BLaER1 treated with 17β-estradiol and CSF1 and Interleukin-3, amounts not matched to agents 10 nM and 100 nM (cell line): ENCODE data around the gene LARP1.

Source experiments
- H3K27ac ChIP-seq, 11 experiments: shearing (Covaris generic); formaldehyde crosslinking; 2 replicates each; pipeline ENCODE4 v1.8.1; 2022
- H3K27me3 ChIP-seq, 11 experiments: shearing (Covaris generic); formaldehyde crosslinking; 2 replicates each; pipeline ENCODE4 v1.8.1; 2022
- H3K36me3 ChIP-seq, 11 experiments: shearing (Covaris generic); formaldehyde crosslinking; 2 replicates each; pipeline ENCODE4 v1.8.1; 2022
- H3K4me1 ChIP-seq, 10 experiments: shearing (Covaris generic); formaldehyde crosslinking; 2 replicates each; pipeline ENCODE4 v1.8.1; 2022
- H3K4me2 ChIP-seq, 11 experiments: shearing (Covaris generic); formaldehyde crosslinking; 2 replicates each; pipeline ENCODE4 v1.8.1; 2022
- H3K4me3 ChIP-seq, 10 experiments: shearing (Covaris generic); formaldehyde crosslinking; 2 replicates each; pipeline ENCODE4 v1.8.1; 2022
- H3K9ac ChIP-seq, 11 experiments: shearing (Covaris generic); formaldehyde crosslinking; 2 replicates each; pipeline ENCODE4 v1.8.1; 2022
- H3K9me3 ChIP-seq, 11 experiments: shearing (Covaris generic); formaldehyde crosslinking; replicated peaks in 1 of 11; 2 replicates each; pipeline ENCODE4 v1.8.1; 2022
- H4K20me1 ChIP-seq, 11 experiments: shearing (Covaris generic); formaldehyde crosslinking; 2 replicates each; pipeline ENCODE4 v1.8.1; 2022
- Cebpa-rat ChIP-seq, 11 experiments: shearing (Covaris generic); IDR thresholded peaks; 2 replicates each; pipeline ENCODE4 v1.8.1; 2022

Gene LARP1

DNA sequence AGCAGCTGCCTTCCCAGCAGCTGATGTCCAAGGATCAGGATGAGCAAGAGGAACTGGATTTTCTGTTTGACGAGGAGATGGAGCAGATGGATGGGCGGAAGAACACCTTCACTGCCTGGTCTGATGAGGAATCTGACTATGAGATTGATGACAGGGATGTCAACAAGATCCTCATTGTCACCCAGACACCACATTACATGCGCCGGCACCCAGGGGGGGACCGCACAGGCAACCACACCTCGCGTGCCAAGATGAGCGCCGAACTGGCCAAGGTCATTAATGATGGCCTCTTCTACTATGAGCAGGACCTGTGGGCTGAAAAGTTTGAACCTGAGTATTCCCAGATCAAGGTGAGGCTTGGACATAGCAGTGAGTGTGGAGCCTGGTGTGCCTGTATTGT, 46.9 kb downstream of the LARP1 start:
- no peak for TF ChIP-seq Cebpa-rat (IDR thresholded peaks at IDR 0.05)
- H3K9me3 ChIP-seq = no peaks in the 10 kb centered on the region
- no peak overlapping the region for H3K4me3 ChIP-seq
- no peak overlapping the region for H3K4me2 ChIP-seq
- H3K9ac ChIP-seq = no peak overlapping the region
- H3K27me3 ChIP-seq = no peaks in the 10 kb centered on the region; a peak in 1 of 22 replicates
- peaks cover 54 to 100% (median 80%) of the 10 kb centered on the region in 11 experiments; a peak in 20 of 22 replicates for H4K20me1 ChIP-seq
- peaks cover 0 to 17% (median 4%) of the 10 kb centered on the region in 10 experiments; a peak in 7 of 20 replicates for H3K4me1 ChIP-seq
- peaks cover 100% of the 10 kb centered on the region in 11 experiments for H3K36me3 ChIP-seq
- no peak overlapping the region for H3K27ac ChIP-seq

DNA sequence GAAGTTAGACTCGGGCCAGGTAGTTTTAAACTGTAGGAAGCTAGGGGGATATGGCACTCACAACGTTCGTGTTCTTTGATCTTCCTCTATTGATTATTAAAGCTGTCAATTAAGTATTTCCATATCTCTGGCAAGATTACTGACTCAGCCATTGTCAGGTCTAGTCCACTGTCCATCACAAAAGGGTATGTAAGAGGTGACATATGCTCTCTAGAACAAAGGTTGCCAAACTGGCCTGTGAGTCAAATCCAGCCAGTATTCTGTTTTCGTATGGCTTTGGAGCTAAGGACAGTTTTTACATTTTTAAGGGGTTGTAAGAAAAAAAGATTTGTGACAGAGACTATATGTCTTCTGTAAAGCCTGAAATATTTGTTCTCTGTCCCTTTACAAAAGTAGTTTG, 51.0 kb downstream of the LARP1 start:
- peaks cover 49 to 96% (median 69%) of the 10 kb centered on the region in 11 experiments; a peak in 20 of 22 replicates for H4K20me1 ChIP-seq
- no peak for TF ChIP-seq Cebpa-rat (IDR thresholded peaks at IDR 0.05)
- H3K27ac ChIP-seq = no peak overlapping the region
- no peaks in the 10 kb centered on the region; a peak in 1 of 22 replicates for H3K27me3 ChIP-seq
- no peak overlapping the region for H3K4me2 ChIP-seq
- H3K4me1 ChIP-seq = peaks cover 0 to 8% (median 0%) of the 10 kb centered on the region in 10 experiments; a peak in 3 of 20 replicates
- H3K9ac ChIP-seq = no peak overlapping the region
- no peak overlapping the region for H3K4me3 ChIP-seq
- peaks cover 99 to 100% (median 100%) of the 10 kb centered on the region in 11 experiments for H3K36me3 ChIP-seq
- H3K9me3 ChIP-seq = no peaks in the 10 kb centered on the region

DNA sequence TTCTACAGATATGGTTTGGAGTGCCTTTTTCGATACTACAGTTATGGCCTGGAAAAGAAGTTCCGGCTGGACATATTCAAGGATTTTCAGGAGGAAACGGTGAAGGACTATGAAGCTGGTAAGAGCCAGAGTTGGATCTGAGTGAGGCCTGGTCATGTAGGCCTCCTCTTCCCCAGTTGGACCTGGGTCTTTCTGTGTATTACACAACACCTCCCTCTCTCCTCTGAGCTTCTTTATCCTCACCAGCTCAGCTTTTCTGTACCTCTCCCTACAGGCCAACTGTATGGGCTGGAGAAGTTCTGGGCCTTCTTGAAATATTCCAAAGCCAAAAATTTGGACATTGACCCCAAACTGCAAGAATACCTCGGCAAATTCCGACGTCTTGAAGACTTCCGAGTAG, 56.1 kb downstream of the LARP1 start:
- Histone ChIP-seq H3K27ac (no peak overlapping the region; a peak in 1 of 22 replicates), H3K4me2 (peak overlapping the region in 3 of 11 experiments; percentile 18 to 64 (median 53); a peak in 1 of 22 replicates), H3K4me1 (peaks cover 17 to 35% (median 24%) of the 10 kb centered on the region in 10 experiments), H3K9me3 (no peaks in the 10 kb centered on the region), H3K36me3 (peaks cover 93 to 99% (median 97%) of the 10 kb centered on the region in 11 experiments), H4K20me1 (peaks cover 56 to 95% (median 79%) of the 10 kb centered on the region in 11 experiments; a peak in 21 of 22 replicates), H3K27me3 (no peaks in the 10 kb centered on the region), H3K9ac (no peak overlapping the region), H3K4me3 (no peak overlapping the region)
- TF ChIP-seq Cebpa-rat (IDR thresholded peaks at IDR 0.05) = peak in 4 of 11 experiments; percentile 37 to 68 (median 46); a peak in 4 of 22 replicates

DNA sequence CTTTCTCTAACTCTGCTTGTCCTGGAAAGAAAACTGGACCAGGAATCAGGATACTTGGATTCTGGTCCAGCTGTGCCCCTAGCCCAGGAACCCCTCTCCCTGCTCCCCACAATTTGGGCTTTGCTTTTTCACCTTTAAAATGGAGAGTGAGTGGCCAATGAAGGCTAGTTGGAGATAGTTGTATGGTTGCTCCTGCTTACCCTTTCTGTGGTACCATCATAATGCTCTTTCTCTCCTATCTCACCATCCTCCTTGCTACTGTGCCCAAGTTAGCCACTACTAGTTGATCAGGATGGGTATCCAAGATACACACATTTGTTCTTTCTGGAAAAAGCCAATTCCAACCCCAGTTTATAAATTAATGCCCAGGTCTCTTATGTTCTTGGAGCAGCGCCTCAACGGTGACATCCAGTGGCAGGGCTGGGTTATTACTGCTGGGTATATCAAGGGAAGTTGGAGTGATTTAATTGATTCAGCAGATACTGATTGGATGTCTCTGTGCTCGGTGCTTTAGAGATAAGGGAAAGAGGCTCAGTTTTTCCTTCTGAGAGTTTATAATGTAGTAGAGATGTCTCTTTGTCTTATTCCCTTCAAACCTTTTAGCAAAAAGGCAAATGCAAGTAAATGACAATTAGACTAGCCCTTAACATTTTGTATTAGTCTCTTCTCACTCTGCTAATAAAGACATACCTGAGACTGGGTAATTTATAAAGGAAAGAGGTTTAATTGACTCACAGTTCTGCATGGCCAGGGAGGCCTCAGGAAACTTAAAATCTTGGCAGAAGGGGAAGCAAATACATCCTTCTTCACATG, 56.7 kb downstream of the LARP1 start:
- Histone ChIP-seq H3K9ac (no peak overlapping the region), H3K9me3 (no peaks in the 10 kb centered on the region), H3K4me3 (no peak overlapping the region), H3K27ac (no peak overlapping the region), H3K4me2 (peak overlapping the region in 4 of 11 experiments; percentile 18 to 64 (median 44); a peak in 8 of 22 replicates), H4K20me1 (peaks cover 58 to 95% (median 81%) of the 10 kb centered on the region in 11 experiments; a peak in 21 of 22 replicates), H3K36me3 (peaks cover 93 to 99% (median 97%) of the 10 kb centered on the region in 11 experiments), H3K4me1 (peaks cover 17 to 35% (median 24%) of the 10 kb centered on the region in 10 experiments), H3K27me3 (no peaks in the 10 kb centered on the region)
- no peak for TF ChIP-seq Cebpa-rat (IDR thresholded peaks at IDR 0.05)

DNA sequence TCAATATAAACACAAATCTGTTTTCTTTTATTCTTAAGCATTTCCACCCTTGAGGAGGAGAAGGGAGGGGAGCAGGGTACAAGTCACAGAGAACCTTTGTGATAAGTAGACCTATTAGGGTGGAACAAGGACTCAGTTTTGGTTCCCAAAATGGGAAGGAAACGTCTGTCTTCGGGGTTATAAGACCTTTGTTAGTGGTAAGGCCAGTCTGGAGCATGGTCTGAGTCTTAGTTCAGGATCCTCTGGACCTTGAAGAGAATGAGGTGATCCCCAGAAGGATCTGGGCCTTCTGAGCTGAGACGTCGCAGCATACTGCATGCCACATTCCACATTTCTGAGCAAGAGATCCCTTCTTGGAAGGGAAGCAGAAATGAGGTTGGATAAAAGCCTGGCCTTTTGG, 58.0 kb downstream of the LARP1 start:
- H3K9ac ChIP-seq = peak overlapping the region in 5 of 11 experiments; percentile 13 to 29 (median 20); a peak in 4 of 22 replicates
- no peak for TF ChIP-seq Cebpa-rat (IDR thresholded peaks at IDR 0.05)
- H4K20me1 ChIP-seq = peaks cover 50 to 93% (median 78%) of the 10 kb centered on the region in 11 experiments; a peak in 21 of 22 replicates
- peak overlapping the region; percentile 25 to 72 (median 57) for H3K4me2 ChIP-seq
- H3K4me1 ChIP-seq = peaks cover 17 to 35% (median 24%) of the 10 kb centered on the region in 10 experiments
- H3K27me3 ChIP-seq = no peaks in the 10 kb centered on the region
- H3K4me3 ChIP-seq = no peak overlapping the region
- no peaks in the 10 kb centered on the region for H3K9me3 ChIP-seq
- peaks cover 93 to 99% (median 97%) of the 10 kb centered on the region in 11 experiments for H3K36me3 ChIP-seq
- peak overlapping the region in 6 of 11 experiments; percentile 1 to 36 (median 26); a peak in 5 of 22 replicates for H3K27ac ChIP-seq

DNA sequence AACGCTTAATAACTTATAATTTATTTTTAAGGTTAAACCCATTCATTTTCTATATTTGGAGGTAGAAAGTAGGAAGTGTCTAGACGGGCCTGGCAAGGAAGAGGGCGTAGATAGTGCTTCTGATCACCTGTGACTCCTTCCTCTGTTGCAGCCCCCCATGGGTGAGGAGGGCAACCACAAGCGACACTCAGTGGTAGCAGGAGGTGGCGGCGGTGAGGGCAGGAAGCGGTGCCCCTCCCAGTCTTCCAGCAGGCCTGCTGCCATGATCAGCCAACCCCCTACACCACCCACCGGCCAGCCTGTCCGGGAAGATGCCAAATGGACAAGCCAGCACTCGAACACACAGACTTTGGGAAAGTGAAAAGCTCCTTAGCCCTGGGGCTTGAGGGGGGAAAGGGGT, 58.6 kb downstream of the LARP1 start:
- Histone ChIP-seq H3K9ac (peak overlapping the region in 5 of 11 experiments; percentile 13 to 29 (median 20); a peak in 3 of 22 replicates), H3K4me1 (peaks cover 17 to 35% (median 24%) of the 10 kb centered on the region in 10 experiments), H3K36me3 (peaks cover 93 to 99% (median 97%) of the 10 kb centered on the region in 11 experiments), H3K27me3 (no peaks in the 10 kb centered on the region), H3K9me3 (no peaks in the 10 kb centered on the region), H3K4me3 (no peak overlapping the region), H3K27ac (peak overlapping the region in 8 of 11 experiments; percentile 1 to 41 (median 26); a peak in 8 of 22 replicates), H4K20me1 (peaks cover 47 to 91% (median 74%) of the 10 kb centered on the region in 11 experiments; a peak in 21 of 22 replicates), H3K4me2 (peak overlapping the region; percentile 25 to 72 (median 57); a peak in 21 of 22 replicates)
- TF ChIP-seq Cebpa-rat (IDR thresholded peaks at IDR 0.05) = no peak

DNA sequence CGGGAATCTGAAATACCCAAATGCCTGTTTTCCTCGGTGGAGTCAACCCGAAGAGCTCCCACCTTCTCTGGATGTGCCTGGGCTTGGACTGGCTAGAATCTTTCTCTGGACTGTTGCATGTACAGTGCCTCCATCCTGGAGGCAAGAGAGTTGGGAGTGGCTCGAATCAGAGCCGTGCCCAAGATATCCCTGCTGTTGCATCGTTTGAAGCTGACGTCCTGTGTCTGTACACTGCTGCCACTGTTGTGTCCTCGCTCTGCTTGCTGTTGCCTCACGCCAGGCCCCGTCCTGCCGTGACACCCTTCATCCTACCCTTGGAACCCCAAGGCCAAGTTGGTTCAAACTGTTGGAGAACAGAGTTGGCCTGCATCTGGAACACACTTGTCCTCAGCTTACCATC, 59.8 kb downstream of the LARP1 start:
- no peak for TF ChIP-seq Cebpa-rat (IDR thresholded peaks at IDR 0.05)
- no peak overlapping the region for H3K4me2 ChIP-seq
- peaks cover 92 to 99% (median 98%) of the 10 kb centered on the region in 11 experiments for H3K36me3 ChIP-seq
- H3K9me3 ChIP-seq = no peaks in the 10 kb centered on the region
- H3K27me3 ChIP-seq = no peaks in the 10 kb centered on the region
- no peak overlapping the region for H3K9ac ChIP-seq
- peaks cover 47 to 94% (median 78%) of the 10 kb centered on the region in 11 experiments; a peak in 21 of 22 replicates for H4K20me1 ChIP-seq
- no peak overlapping the region for H3K27ac ChIP-seq
- peaks cover 17 to 35% (median 24%) of the 10 kb centered on the region in 10 experiments for H3K4me1 ChIP-seq
- H3K4me3 ChIP-seq = no peak overlapping the region

DNA sequence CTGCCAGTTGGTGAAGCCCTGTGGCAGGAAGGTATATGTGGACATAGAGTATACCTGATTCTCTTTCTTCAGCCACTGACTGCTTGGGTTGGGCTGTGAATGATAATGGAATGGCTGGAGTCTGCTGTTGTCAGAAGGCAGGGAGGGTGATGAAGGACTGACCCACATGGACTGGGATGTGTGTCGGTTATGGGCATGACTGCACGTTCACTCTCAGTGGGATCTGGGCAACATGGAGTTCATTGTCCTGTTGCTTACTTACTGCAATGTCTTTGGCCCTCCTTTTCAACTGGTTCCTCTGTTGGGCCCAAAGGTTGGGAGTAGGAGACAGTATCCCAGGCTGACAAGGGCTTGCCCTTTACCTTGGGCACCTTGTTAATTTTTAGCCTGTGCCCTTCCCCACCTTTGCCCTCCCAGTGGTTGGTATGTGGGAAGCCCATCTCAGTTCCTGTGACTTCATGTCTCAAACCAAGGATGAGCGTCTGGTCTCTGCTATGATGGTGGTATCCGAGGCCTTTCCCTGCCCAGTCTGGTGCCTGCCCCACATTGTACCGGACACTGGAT, 60.6 kb downstream of the LARP1 start:
- peaks cover 43 to 95% (median 78%) of the 10 kb centered on the region in 11 experiments; a peak in 21 of 22 replicates for H4K20me1 ChIP-seq
- no peak overlapping the region for H3K4me3 ChIP-seq
- H3K27me3 ChIP-seq = no peaks in the 10 kb centered on the region
- peaks cover 90 to 99% (median 98%) of the 10 kb centered on the region in 11 experiments for H3K36me3 ChIP-seq
- no peak overlapping the region for H3K27ac ChIP-seq
- H3K9me3 ChIP-seq = no peaks in the 10 kb centered on the region
- H3K4me1 ChIP-seq = peaks cover 17 to 31% (median 24%) of the 10 kb centered on the region in 10 experiments
- TF ChIP-seq Cebpa-rat (IDR thresholded peaks at IDR 0.05) = no peak
- no peak overlapping the region for H3K4me2 ChIP-seq
- H3K9ac ChIP-seq = no peak overlapping the region
